Measurements from ENCODE around the gene PGP. TPM values are rescaled to one million over a fixed set of nuclear protein-coding genes. Genes with fewer than 3 reads are reported as not detected.

PGP gene
- total RNA-seq, 1 donor from 2014 or later: 10.1 TPM

- no peak for DNase-seq
Measured at GRCh38 chr16:2163211-2163881, 51.3 kb downstream of the PGP start.

- DNase-seq: no peak
Measured at GRCh38 chr16:2162676-2163118, 51.9 kb downstream of the PGP start.

GRCh38 chr16:2161911-2162310, 52.7 kb downstream of the PGP start:
- no peak for DNase-seq

Other genes with a start within 250 kb of the PGP start
- gene RNF151, start 248.0 kb downstream of the PGP start, total RNA-seq: not detected
- 12.0 TPM for gene TBL3, start 242.8 kb downstream of the PGP start, total RNA-seq
- 0.78 TPM for gene NOXO1, start 233.4 kb downstream of the PGP start, total RNA-seq
- gene GFER, start 230.6 kb downstream of the PGP start, total RNA-seq: 10.9 TPM
- gene SYNGR3, start 224.9 kb downstream of the PGP start, total RNA-seq: 81.3 TPM
- 5.5 TPM for gene ZNF598, start 205.0 kb downstream of the PGP start, total RNA-seq
- gene NPW, start 195.1 kb downstream of the PGP start, total RNA-seq: not detected
- 9.8 TPM for gene NHERF2, start 187.9 kb downstream of the PGP start, total RNA-seq
- 20.3 TPM for gene NTHL1, start 167.0 kb downstream of the PGP start, total RNA-seq
- gene TSC2, start 166.9 kb downstream of the PGP start, total RNA-seq: 47.3 TPM
- 70.3 TPM for gene PKD1, start 78.9 kb downstream of the PGP start, total RNA-seq
- gene RAB26, start 66.2 kb downstream of the PGP start, total RNA-seq: 5.8 TPM
- gene TRAF7, start 59.1 kb downstream of the PGP start, total RNA-seq: 35.6 TPM
- 23.6 TPM for gene CASKIN1, start 18.2 kb downstream of the PGP start, total RNA-seq
- gene MLST8, start 9.4 kb downstream of the PGP start, total RNA-seq: 10.5 TPM
- gene BRICD5, start 4.0 kb downstream of the PGP start, total RNA-seq: 3.7 TPM
- gene E4F1, start 8.8 kb upstream of the PGP start, total RNA-seq: 27.3 TPM
- gene DNASE1L2, start 21.6 kb upstream of the PGP start, total RNA-seq: 1.7 TPM
- 8.1 TPM for gene ECI1, start 36.7 kb upstream of the PGP start, total RNA-seq
- gene RNPS1, start 53.3 kb upstream of the PGP start, total RNA-seq: 66.8 TPM
- 34.8 TPM for gene ABCA3, start 125.9 kb upstream of the PGP start, total RNA-seq
- gene CCNF, start 214.6 kb upstream of the PGP start, total RNA-seq: 10.8 TPM
- 8.4 TPM for gene TEDC2, start 245.3 kb upstream of the PGP start, total RNA-seq